H1 (cell line): ENCODE measurements around the gene KLHDC8A. TPM values are rescaled to one million over a fixed set of nuclear protein-coding genes. Genes with fewer than 3 reads are reported as not detected.
A peak's percentile ranks its signal among the peaks of the same experiment; 100 is the strongest.

Source experiments
- CTCF ChIA-PET: fragments of 300-600 bp; sonication (Branson Sonifier 250); formaldehyde crosslinking; loops from one replicate; lab custom pipeline; 2021; ENCODE audit not compliant: partially characterized antibody; lab: Charles Lee
- POLR2A ChIA-PET: fragments of 300-600 bp; sonication (Branson Sonifier 250); formaldehyde crosslinking; loops from one replicate; lab custom pipeline; 2021; ENCODE audit warnings: inconsistent platforms; ENCODE audit not compliant: partially characterized antibody; lab: Charles Lee
- DNase-seq, 2 experiments: peaks; one replicate each; pipeline versions ENCODE4 v3.0.0 to v3.0.0-alpha.2; 2010 to 2022; ENCODE audit warnings: low spot score in 2 of 2, low read depth in 1 of 2, mixed read lengths in 1 of 2
- FAIRE-seq: peaks from 2 replicates; lab custom pipeline; 2011; peaks lifted over from hg19 to GRCh38; lab: Jason Lieb, UNC
- H2AFZ ChIP-seq: 2 replicates; pipeline ENCODE4 v1.8.1; 2012; ENCODE audit warnings: low read length, inconsistent platforms
- H2AK5ac ChIP-seq: 2 replicates; pipeline ENCODE4 v1.6.1; 2013; ENCODE audit warnings: low read depth, low read length
- H2BK120ac ChIP-seq: replicated peaks from 2 replicates; pipeline ENCODE3; 2013; ENCODE audit warnings: low read depth, low read length, inconsistent platforms
- H2BK12ac ChIP-seq: 2 replicates; pipeline ENCODE4 v1.6.1; 2013; ENCODE audit warnings: low read depth, low read length
- H2BK15ac ChIP-seq: 2 replicates; pipeline ENCODE4 v1.6.1; 2013; ENCODE audit warnings: low read length
- H2BK20ac ChIP-seq: 2 replicates; pipeline ENCODE4 v1.6.1; 2013; ENCODE audit warnings: low read length
- H2BK5ac ChIP-seq: 2 replicates; pipeline ENCODE4 v1.6.1; 2013; ENCODE audit warnings: low read depth, low read length
- H3K14ac ChIP-seq: 2 replicates; pipeline ENCODE4 v1.6.1; 2013; ENCODE audit warnings: inconsistent platforms; ENCODE audit not compliant: insufficient read length
- H3K18ac ChIP-seq: 2 replicates; pipeline ENCODE4 v1.6.1; 2013; ENCODE audit warnings: low read length; ENCODE audit errors: extremely low read depth
- H3K23ac ChIP-seq: 2 replicates; pipeline ENCODE4 v1.6.1; 2013; ENCODE audit warnings: inconsistent platforms; ENCODE audit not compliant: insufficient read length
- H3K23me2 ChIP-seq: 2 replicates; pipeline ENCODE4 v1.6.1; 2013; ENCODE audit warnings: low read depth, low read length
- H3K27ac ChIP-seq: 2 replicates; pipeline ENCODE4 v1.6.1; 2011; ENCODE audit warnings: low read depth, low read length, inconsistent platforms
- H3K27me3 ChIP-seq, 4 experiments: replicated peaks in 1 of 4; 1 replicate in 1 of 4; 2 replicates in 3 of 4; pipeline versions ENCODE4 v1.6.1 to v1.8.1; 2011 to 2013; ENCODE audit warnings: low read length in 3 of 4, mild to moderate bottlenecking in 3 of 4, inconsistent platforms in 2 of 4, mixed read lengths in 2 of 4, moderate library complexity in 1 of 4; ENCODE audit not compliant: control insufficient read depth in 3 of 4, insufficient read depth in 3 of 4; ENCODE audit errors: extremely low read depth in 1 of 4
- H3K36me3 ChIP-seq, 4 experiments: 2 replicates each; pipeline versions ENCODE4 v1.6.1 to v1.8.1; 2011 to 2013; ENCODE audit warnings: mild to moderate bottlenecking in 4 of 4, low read length in 3 of 4, moderate library complexity in 2 of 4, control low read depth in 1 of 4, inconsistent platforms in 1 of 4; ENCODE audit not compliant: insufficient read depth in 4 of 4, control insufficient read depth in 2 of 4
- H3K4ac ChIP-seq: replicated peaks from 2 replicates; pipeline ENCODE3; 2013; ENCODE audit warnings: low read length, low read depth, mixed read lengths, inconsistent platforms; ENCODE audit not compliant: insufficient read length
- H3K4me1 ChIP-seq, 4 experiments: replicated peaks in 1 of 4; 1 replicate in 1 of 4; 2 replicates in 3 of 4; pipeline versions ENCODE4 v1.6.1 to v1.8.1; 2011 to 2013; ENCODE audit warnings: low read length in 3 of 4, inconsistent platforms in 2 of 4, mixed read lengths in 1 of 4; ENCODE audit not compliant: insufficient read depth in 4 of 4, control insufficient read depth in 3 of 4
- H3K4me2 ChIP-seq, 2 experiments: 2 replicates each; pipeline versions ENCODE4 v1.6.1 to v1.8.1; 2011 to 2013; ENCODE audit warnings: low read depth in 2 of 2, low read length in 2 of 2, control low read depth in 1 of 2, inconsistent platforms in 1 of 2, mild to moderate bottlenecking in 1 of 2; ENCODE audit not compliant: insufficient read depth in 1 of 2
- H3K4me3 ChIP-seq, 4 experiments: fragments of 200-600, 300-600 bp in 1 of 4; sonication (generic), shearing (Covaris generic), sonication (Bioruptor Twin) in 1 of 4; 2 replicates each; pipeline versions ENCODE4 v1.5.1 to v1.8.1; 2011 to 2016; ENCODE audit warnings: low read length in 4 of 4, low read depth in 3 of 4, control low read depth in 2 of 4, inconsistent platforms in 2 of 4, mild to moderate bottlenecking in 2 of 4, mixed read lengths in 1 of 4, moderate library complexity in 1 of 4; ENCODE audit not compliant: insufficient read depth in 2 of 4; ENCODE audit errors: extremely low read depth in 1 of 4
- H3K56ac ChIP-seq: replicated peaks from 2 replicates; pipeline ENCODE3; 2013; ENCODE audit warnings: low read depth, mild to moderate bottlenecking, mixed read lengths, low read length, inconsistent platforms; ENCODE audit not compliant: insufficient read length
- H3K79me1 ChIP-seq: 2 replicates; pipeline ENCODE4 v1.6.1; 2013; ENCODE audit warnings: low read depth, low read length, control low read depth
- H3K79me2 ChIP-seq, 2 experiments: 2 replicates each; pipeline versions ENCODE4 v1.6.1 to v1.8.1; 2012 to 2013; ENCODE audit warnings: low read length in 2 of 2, mild to moderate bottlenecking in 2 of 2, inconsistent platforms in 1 of 2; ENCODE audit not compliant: insufficient read depth in 2 of 2, control insufficient read depth in 1 of 2
- H3K9ac ChIP-seq, 4 experiments: replicated peaks in 1 of 4; 1 replicate in 1 of 4; 2 replicates in 3 of 4; pipeline versions ENCODE4 v1.6.1 to v1.8.1; 2011 to 2013; ENCODE audit warnings: low read depth in 3 of 4, low read length in 3 of 4, control low read depth in 2 of 4, mild to moderate bottlenecking in 2 of 4, moderate library complexity in 2 of 4, inconsistent platforms in 1 of 4; ENCODE audit errors: extremely low read depth in 1 of 4
- H3K9me3 ChIP-seq, 2 experiments: 2 replicates each; pipeline versions ENCODE4 v1.6.1 to v1.8.1; 2012 to 2013; ENCODE audit warnings: mild to moderate bottlenecking in 2 of 2, moderate library complexity in 2 of 2, control low read depth in 1 of 2, inconsistent platforms in 1 of 2, low read depth in 1 of 2, low read length in 1 of 2, mixed read lengths in 1 of 2; ENCODE audit not compliant: insufficient read depth in 2 of 2
- H4K20me1 ChIP-seq, 2 experiments: replicated peaks in 1 of 2; 2 replicates each; pipeline versions ENCODE3 to v1.8.1; 2011 to 2013; ENCODE audit warnings: inconsistent platforms in 2 of 2, low read length in 2 of 2, mild to moderate bottlenecking in 1 of 2; ENCODE audit not compliant: insufficient read depth in 2 of 2, control insufficient read depth in 1 of 2
- H4K5ac ChIP-seq: 2 replicates; pipeline ENCODE4 v1.6.1; 2013; ENCODE audit warnings: low read length, low read depth, mixed read lengths, inconsistent platforms; ENCODE audit not compliant: insufficient read length
- H4K8ac ChIP-seq: 2 replicates; pipeline ENCODE4 v1.8.0; 2013; ENCODE audit warnings: mild to moderate bottlenecking, moderate library complexity, low read length, inconsistent platforms; ENCODE audit not compliant: insufficient read depth; ENCODE audit errors: extremely low read depth
- H4K91ac ChIP-seq: replicated peaks from 2 replicates; pipeline ENCODE3; 2013; ENCODE audit warnings: low read length, mixed read lengths, inconsistent platforms; ENCODE audit not compliant: insufficient read length
- EGR1 ChIP-seq: IDR thresholded peaks from 2 replicates; pipeline ENCODE4 v1.6.1; 2011; ENCODE audit warnings: low read depth, low read length, borderline replicate concordance
- FOSL1 ChIP-seq: IDR thresholded peaks from 2 replicates; pipeline ENCODE4 v1.6.1; 2011; ENCODE audit warnings: mild to moderate bottlenecking, low read depth, low read length, moderate library complexity; ENCODE audit not compliant: insufficient read depth
- SP2 ChIP-seq: IDR thresholded peaks from 2 replicates; pipeline ENCODE4 v1.6.1; 2012; ENCODE audit warnings: mild to moderate bottlenecking, low read length, inconsistent platforms
- WGBS, 2 experiments: shearing (Covaris generic) in 1 of 2; methylation state at CpG; one replicate each; pipeline versions ENCODE4 v1.1.6 to v1.1.7; 2013 to 2015; ENCODE audit warnings: low lambda C conversion rate in 2 of 2, mixed read lengths in 2 of 2, inconsistent platforms in 1 of 2, low coverage in 1 of 2, missing lambda C conversion rate in 1 of 2; ENCODE audit not compliant: insufficient replicate concordance in 2 of 2, insufficient coverage in 1 of 2, insufficient read length in 1 of 2; ENCODE audit errors: extremely low coverage in 1 of 2, missing lambda C conversion rate in 1 of 2; 5-methylcytosine and 5-hydroxymethylcytosine counted together
- polyA plus RNA-seq, 7 experiments: library from polyadenylated mRNA; depleted of rRNA in 3 of 7; stranded (reverse) in 5 of 7; unstranded in 2 of 7; fragments of >200 nt in 5 of 7; fragments of 200-250 nt in 2 of 7; gene quantifications; 1 replicate in 5 of 7; 2 replicates in 1 of 7; 4 replicates in 1 of 7; pipeline versions ENCODE4 v1.2.1 to v1.2.3, GENCODE V29; 2011 to 2013; ENCODE audit warnings: missing spikeins in 2 of 7, mixed read lengths in 2 of 7
- total RNA-seq: library from RNA; stranded (reverse); fragmentation: NEBNext Ultra II Directional; extraction: Animal tissue kit (Norgen Biotek cat#: 25700); gene quantifications from 2 replicates; pipeline ENCODE4 v1.2.1, GENCODE V29; 2021

Gene KLHDC8A
- total and polyA plus RNA-seq, 2 of the 8 experiments (the other 6 are each of a cell fraction or from before 2014, with no cell fraction given): 1.9 to 3.4 TPM

GRCh38 chr1:205348554-205349487 lies 7.9 kb downstream of the KLHDC8A start:
- no peak for DNase-seq
- Histone ChIP-seq H2AFZ (no peak overlapping the region), H3K4ac (no peak overlapping the region), H2BK5ac (no peak overlapping the region), H3K23me2 (peaks cover 5% of the 10 kb centered on the region; the same call in 1 of the 2 replicates), H2BK15ac (peak overlapping the region; percentile 16; the same call in 1 of the 2 replicates), H3K23ac (no peak overlapping the region), H3K36me3 (no peaks in the 10 kb centered on the region), H3K27me3 (peaks cover 0 to 11% (median 11%) of the 10 kb centered on the region in 4 experiments; a peak in 6 of 7 replicates), H2BK12ac (peak overlapping the region; percentile 65; the same call in 1 of the 2 replicates), H2AK5ac (0 out of 2 replicates have a peak overlapping the region, but pooled peaks have one; percentile 3), H2BK20ac (peak overlapping the region; percentile 0), H3K9me3 (no peaks in the 10 kb centered on the region), H3K4me1 (peaks cover 21 to 36% (median 26%) of the 10 kb centered on the region in 4 experiments), H4K5ac (no peak overlapping the region), H3K4me2 (no peak overlapping the region; a peak in 1 of 4 replicates), H3K14ac (no peak overlapping the region), H3K18ac (peak overlapping the region; percentile 67; the same call in 1 of the 2 replicates), H3K56ac (no peak overlapping the region), H4K8ac (no peak overlapping the region), H3K9ac (no peak overlapping the region), H3K4me3 (no peak overlapping the region), H4K20me1 (no peaks in the 10 kb centered on the region), H3K79me2 (no peaks in the 10 kb centered on the region), H4K91ac (peak overlapping the region; percentile 91), H2BK120ac (peak overlapping the region; percentile 24), H3K27ac (no peak overlapping the region), H3K79me1 (no peaks in the 10 kb centered on the region)
- 74% methylated on average over 5 of the region's 5 CpGs; no CpG with 5 or more reads in 1 of the 2 experiments for WGBS, 2 experiments
- ChIA-PET POLR2A (interaction anchor here (1.1 to 1.8 kb wide), 3 partner anchors 19 to 75 kb away, joined by 3 to 6 read pairs (median 3); partner anchors contain the start of gene NUAK2), CTCF (interaction anchor here (0.9 to 67.1 kb wide), 19 partner anchors 13 to 310 kb away, joined by 3 to 2424 read pairs (median 5); no protein-coding TSS in a partner anchor)
- FAIRE-seq: no peak
- TF ChIP-seq EGR1 (no peak), FOSL1 (no peak), SP2 (no peak)
